HCT116 (cell line): ENCODE results near the gene INSL6. TPM values are rescaled to one million over a fixed set of nuclear protein-coding genes. Genes with fewer than 3 reads are reported as not detected.

Source experiments
- ATAC-seq: fragments of 200-7000 bp; cut with Tn5 transposase; 2 replicates; pipeline ENCODE4 v1.9.1; 2020; ENCODE audit warnings: mild to moderate bottlenecking, moderate library complexity
- BruUV-seq: library from RNA; stranded (reverse); fragments of 400-500 nt; replicated peaks from 2 replicates; lab custom pipeline; 2021; lab: Mats Ljungman, UMichigan
- CTCF ChIA-PET: fragments of 300-600 bp; sonication (Branson Sonifier 250); formaldehyde crosslinking; loops from one replicate; lab custom pipeline; 2021; ENCODE audit warnings: antibody characterized with exemption; lab: Charles Lee
- POLR2A ChIA-PET: fragments of 300-600, 350-600 bp; sonication (Branson Sonifier 250); formaldehyde crosslinking; loops from one replicate; lab custom pipeline; 2021; ENCODE audit warnings: antibody characterized with exemption; lab: Charles Lee
- RAD21 ChIA-PET, 2 experiments: fragments of 300-600 bp; sonication (Branson Sonifier 250); formaldehyde crosslinking; loops; one replicate each; lab custom pipeline; 2023; ENCODE audit warnings: low total read pairs in 2 of 2; ENCODE audit not compliant: uncharacterized antibody in 2 of 2, unreplicated experiment in 2 of 2, low non-redundant PET in 1 of 2; lab: Charles Lee
- DNase-seq: peaks from one replicate; pipeline ENCODE4 v3.0.0-alpha.2; 2010; ENCODE audit warnings: low read depth, low spot score
- H2AFZ ChIP-seq: fragments of 200-600 bp; shearing (Covaris generic), sonication (generic); 2 replicates; pipeline ENCODE4 v1.6.1; 2017; ENCODE audit warnings: low read depth, mixed run types, mixed read lengths, antibody characterized with exemption, low read length; ENCODE audit not compliant: poor library complexity, severe bottlenecking
- H3K27ac ChIP-seq: 2 replicates; pipeline ENCODE4 v1.5.1; 2012; ENCODE audit warnings: low read depth, low read length
- H3K27me3 ChIP-seq: fragments of 200-600 bp; sonication (generic); 2 replicates; pipeline ENCODE4 v1.6.1; 2016; ENCODE audit warnings: mixed run types, low read length, mixed read lengths; ENCODE audit not compliant: insufficient read depth
- H3K36me3 ChIP-seq, 2 experiments: fragments of 200-500 bp in 1 of 2; fragments of 200-600 bp in 1 of 2; sonication (Bioruptor generic) in 1 of 2; sonication (generic) in 1 of 2; 2 replicates each; pipeline versions ENCODE4 v1.5.1 to v1.6.1; 2014 to 2016; ENCODE audit warnings: low read length in 2 of 2, inconsistent platforms in 1 of 2, mixed read lengths in 1 of 2, mixed run types in 1 of 2; ENCODE audit not compliant: insufficient read depth in 2 of 2, control insufficient read depth in 1 of 2
- H3K4me1 ChIP-seq, 2 experiments: fragments of 200-600 bp in 1 of 2; sonication (generic) in 1 of 2; 2 replicates each; pipeline versions ENCODE4 v1.5.1 to v1.6.1; 2012 to 2017; ENCODE audit warnings: low read length in 2 of 2, inconsistent platforms in 1 of 2, mild to moderate bottlenecking in 1 of 2, mixed read lengths in 1 of 2, mixed run types in 1 of 2, moderate library complexity in 1 of 2; ENCODE audit not compliant: insufficient read depth in 2 of 2, control insufficient read depth in 1 of 2
- H3K4me2 ChIP-seq: fragments of 200-600 bp; sonication (generic); 2 replicates; pipeline ENCODE4 v1.6.1; 2017; ENCODE audit warnings: mixed run types, low read length, mixed read lengths
- H3K4me3 ChIP-seq, 2 experiments: fragments of 200-600 bp in 1 of 2; sonication (generic) in 1 of 2; replicated peaks in 1 of 2; 2 replicates each; pipeline ENCODE4 v1.5.1; 2011 to 2016; ENCODE audit warnings: low read length in 2 of 2, control low read depth in 1 of 2, low read depth in 1 of 2, mild to moderate bottlenecking in 1 of 2, mixed read lengths in 1 of 2, mixed run types in 1 of 2
- H3K79me2 ChIP-seq: fragments of 200-600 bp; sonication (generic); 2 replicates; pipeline ENCODE4 v1.6.1; 2017; ENCODE audit warnings: mild to moderate bottlenecking, mixed run types, low read length, moderate library complexity, mixed read lengths; ENCODE audit not compliant: insufficient read depth
- H3K9ac ChIP-seq: fragments of 200-600 bp; sonication (generic); 2 replicates; pipeline ENCODE4 v1.6.1; 2016; ENCODE audit warnings: low read length, mixed read lengths
- H3K9me2 ChIP-seq: fragments of 200-600 bp; sonication (generic), shearing (Covaris generic); 2 replicates; pipeline ENCODE4 v1.6.1; 2017; ENCODE audit warnings: mixed run types, mild to moderate bottlenecking, moderate library complexity; ENCODE audit not compliant: insufficient read depth
- H3K9me3 ChIP-seq, 2 experiments: fragments of 200-500 bp in 1 of 2; fragments of 200-600 bp in 1 of 2; sonication (Bioruptor generic) in 1 of 2; sonication (generic) in 1 of 2; 2 replicates each; pipeline ENCODE4 v1.6.1; 2014 to 2017; ENCODE audit warnings: low read length in 2 of 2, mixed read lengths in 2 of 2, inconsistent platforms in 1 of 2, low read depth in 1 of 2, mild to moderate bottlenecking in 1 of 2, mixed run types in 1 of 2, moderate library complexity in 1 of 2; ENCODE audit not compliant: control insufficient read depth in 1 of 2, insufficient read depth in 1 of 2
- H4K20me1 ChIP-seq: fragments of 200-600 bp; sonication (generic), shearing (Covaris generic); 2 replicates; pipeline ENCODE4 v1.6.1; 2017; ENCODE audit warnings: mixed run types, mild to moderate bottlenecking, moderate library complexity; ENCODE audit not compliant: insufficient read depth
- CBX3 ChIP-seq: IDR thresholded peaks from 2 replicates; pipeline ENCODE4 v1.6.1; 2012; ENCODE audit warnings: low read depth
- CEBPB ChIP-seq: IDR thresholded peaks from 2 replicates; pipeline ENCODE4 v1.6.1; 2012; ENCODE audit warnings: low read depth
- EZH2phosphoT487 ChIP-seq: fragments of 200-600 bp; IDR thresholded peaks from 2 replicates; pipeline ENCODE4 v1.6.1; 2018; ENCODE audit warnings: antibody characterized with exemption, borderline replicate concordance
- FOSL1 ChIP-seq: IDR thresholded peaks from 2 replicates; pipeline ENCODE4 v1.6.1; 2012; ENCODE audit warnings: low read depth
- JUND ChIP-seq: IDR thresholded peaks from 2 replicates; pipeline ENCODE4 v1.6.1; 2012
- RAD21 ChIP-seq: IDR thresholded peaks from 2 replicates; pipeline ENCODE4 v1.6.1; 2012; ENCODE audit warnings: low read depth, mild to moderate bottlenecking
- SIN3A ChIP-seq: IDR thresholded peaks from 2 replicates; pipeline ENCODE4 v1.6.1; 2012; ENCODE audit warnings: low read depth
- YY1 ChIP-seq: IDR thresholded peaks from 2 replicates; pipeline ENCODE4 v1.6.1; 2011; ENCODE audit warnings: low read length, low read depth, moderate library complexity, mild to moderate bottlenecking; ENCODE audit not compliant: insufficient replicate concordance; ENCODE audit errors: extremely low read depth
- ZFX ChIP-seq: fragments of 450-650 bp; IDR thresholded peaks from 2 replicates; pipeline ENCODE4 v1.6.1; 2017
- intact Hi-C: fragments of 100-400 bp; cut with micrococcal nuclease; formaldehyde crosslinking; loops from 2 replicates; pipeline ENCODE4 v1.10.0; 2022
- total RNA-seq: library from RNA; stranded (reverse); gene quantifications from one replicate; pipeline ENCODE4 v1.2.1, GENCODE V29; 2021; ENCODE audit not compliant: unreplicated experiment
- TF ChIP-seq, protein P1 (sequence below): IDR thresholded peaks from 2 replicates; pipeline ENCODE4 v1.6.1; 2012
- TF ChIP-seq, protein P2 (sequence below): IDR thresholded peaks from 2 replicates; pipeline ENCODE4 v1.6.1; 2011; ENCODE audit warnings: mild to moderate bottlenecking, low read length, moderate library complexity; ENCODE audit not compliant: insufficient replicate concordance; ENCODE audit errors: extremely low read depth
- TF ChIP-seq, protein P3 (sequence below): IDR thresholded peaks from 2 replicates; pipeline ENCODE4 v1.6.1; 2012; ENCODE audit warnings: low read depth
- TF ChIP-seq, protein P4 (sequence below), 3 experiments: fragments of 200-600 bp in 1 of 3; sonication (generic) in 1 of 3; IDR thresholded peaks in 2 of 3; conservative IDR thresholded peaks in 1 of 3; 2 replicates each; pipeline ENCODE4 v1.5.1; 2012 to 2017; ENCODE audit warnings: low read depth in 2 of 3, low read length in 2 of 3, antibody characterized with exemption in 1 of 3, borderline replicate concordance in 1 of 3, control low read depth in 1 of 3, mild to moderate bottlenecking in 1 of 3, mixed read lengths in 1 of 3, mixed run types in 1 of 3, moderate library complexity in 1 of 3; ENCODE audit not compliant: insufficient read depth in 1 of 3
- TF ChIP-seq, protein P5 (sequence below): IDR thresholded peaks from 2 replicates; pipeline ENCODE4 v1.6.1; 2012

INSL6 gene
- total RNA-seq, 1 experiment from 2014 or later = not detected

DNA sequence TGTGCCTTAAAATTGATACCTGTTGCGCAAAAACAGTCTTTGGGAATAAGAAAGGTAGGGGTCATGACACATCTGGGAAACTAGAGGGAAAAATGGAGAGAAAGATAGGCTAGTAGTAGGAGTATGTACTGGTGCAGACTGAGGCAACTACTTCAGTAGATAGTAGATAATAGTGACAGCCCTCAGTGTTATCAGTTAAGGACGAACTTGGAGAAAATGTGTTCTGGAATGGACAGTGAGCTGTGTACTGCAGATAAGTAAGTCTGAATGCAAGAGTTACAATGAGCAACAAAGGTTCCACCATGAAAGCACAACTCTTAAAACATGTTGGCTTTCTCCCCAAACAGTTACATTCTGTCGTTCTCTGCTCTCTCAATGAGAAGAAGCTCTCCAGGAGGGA lies 6.5 kb upstream of the INSL6 start:
- H3K4me1 ChIP-seq = no peaks in the 10 kb centered on the region
- TF ChIP-seq FOSL1 = no peak
- TF ChIP-seq, protein P1, sequence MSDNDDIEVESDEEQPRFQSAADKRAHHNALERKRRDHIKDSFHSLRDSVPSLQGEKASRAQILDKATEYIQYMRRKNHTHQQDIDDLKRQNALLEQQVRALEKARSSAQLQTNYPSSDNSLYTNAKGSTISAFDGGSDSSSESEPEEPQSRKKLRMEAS = no peak
- TF ChIP-seq, protein P2, sequence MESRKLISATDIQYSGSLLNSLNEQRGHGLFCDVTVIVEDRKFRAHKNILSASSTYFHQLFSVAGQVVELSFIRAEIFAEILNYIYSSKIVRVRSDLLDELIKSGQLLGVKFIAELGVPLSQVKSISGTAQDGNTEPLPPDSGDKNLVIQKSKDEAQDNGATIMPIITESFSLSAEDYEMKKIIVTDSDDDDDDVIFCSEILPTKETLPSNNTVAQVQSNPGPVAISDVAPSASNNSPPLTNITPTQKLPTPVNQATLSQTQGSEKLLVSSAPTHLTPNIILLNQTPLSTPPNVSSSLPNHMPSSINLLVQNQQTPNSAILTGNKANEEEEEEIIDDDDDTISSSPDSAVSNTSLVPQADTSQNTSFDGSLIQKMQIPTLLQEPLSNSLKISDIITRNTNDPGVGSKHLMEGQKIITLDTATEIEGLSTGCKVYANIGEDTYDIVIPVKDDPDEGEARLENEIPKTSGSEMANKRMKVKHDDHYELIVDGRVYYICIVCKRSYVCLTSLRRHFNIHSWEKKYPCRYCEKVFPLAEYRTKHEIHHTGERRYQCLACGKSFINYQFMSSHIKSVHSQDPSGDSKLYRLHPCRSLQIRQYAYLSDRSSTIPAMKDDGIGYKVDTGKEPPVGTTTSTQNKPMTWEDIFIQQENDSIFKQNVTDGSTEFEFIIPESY = no peak
- TF ChIP-seq, protein P3, sequence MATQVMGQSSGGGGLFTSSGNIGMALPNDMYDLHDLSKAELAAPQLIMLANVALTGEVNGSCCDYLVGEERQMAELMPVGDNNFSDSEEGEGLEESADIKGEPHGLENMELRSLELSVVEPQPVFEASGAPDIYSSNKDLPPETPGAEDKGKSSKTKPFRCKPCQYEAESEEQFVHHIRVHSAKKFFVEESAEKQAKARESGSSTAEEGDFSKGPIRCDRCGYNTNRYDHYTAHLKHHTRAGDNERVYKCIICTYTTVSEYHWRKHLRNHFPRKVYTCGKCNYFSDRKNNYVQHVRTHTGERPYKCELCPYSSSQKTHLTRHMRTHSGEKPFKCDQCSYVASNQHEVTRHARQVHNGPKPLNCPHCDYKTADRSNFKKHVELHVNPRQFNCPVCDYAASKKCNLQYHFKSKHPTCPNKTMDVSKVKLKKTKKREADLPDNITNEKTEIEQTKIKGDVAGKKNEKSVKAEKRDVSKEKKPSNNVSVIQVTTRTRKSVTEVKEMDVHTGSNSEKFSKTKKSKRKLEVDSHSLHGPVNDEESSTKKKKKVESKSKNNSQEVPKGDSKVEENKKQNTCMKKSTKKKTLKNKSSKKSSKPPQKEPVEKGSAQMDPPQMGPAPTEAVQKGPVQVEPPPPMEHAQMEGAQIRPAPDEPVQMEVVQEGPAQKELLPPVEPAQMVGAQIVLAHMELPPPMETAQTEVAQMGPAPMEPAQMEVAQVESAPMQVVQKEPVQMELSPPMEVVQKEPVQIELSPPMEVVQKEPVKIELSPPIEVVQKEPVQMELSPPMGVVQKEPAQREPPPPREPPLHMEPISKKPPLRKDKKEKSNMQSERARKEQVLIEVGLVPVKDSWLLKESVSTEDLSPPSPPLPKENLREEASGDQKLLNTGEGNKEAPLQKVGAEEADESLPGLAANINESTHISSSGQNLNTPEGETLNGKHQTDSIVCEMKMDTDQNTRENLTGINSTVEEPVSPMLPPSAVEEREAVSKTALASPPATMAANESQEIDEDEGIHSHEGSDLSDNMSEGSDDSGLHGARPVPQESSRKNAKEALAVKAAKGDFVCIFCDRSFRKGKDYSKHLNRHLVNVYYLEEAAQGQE = no peak
- no peak for TF ChIP-seq CEBPB
- TF ChIP-seq RAD21 = no peak
- no peak for TF ChIP-seq YY1
- TF ChIP-seq EZH2phosphoT487 = no peak
- no peak for TF ChIP-seq JUND
- TF ChIP-seq, protein P4, sequence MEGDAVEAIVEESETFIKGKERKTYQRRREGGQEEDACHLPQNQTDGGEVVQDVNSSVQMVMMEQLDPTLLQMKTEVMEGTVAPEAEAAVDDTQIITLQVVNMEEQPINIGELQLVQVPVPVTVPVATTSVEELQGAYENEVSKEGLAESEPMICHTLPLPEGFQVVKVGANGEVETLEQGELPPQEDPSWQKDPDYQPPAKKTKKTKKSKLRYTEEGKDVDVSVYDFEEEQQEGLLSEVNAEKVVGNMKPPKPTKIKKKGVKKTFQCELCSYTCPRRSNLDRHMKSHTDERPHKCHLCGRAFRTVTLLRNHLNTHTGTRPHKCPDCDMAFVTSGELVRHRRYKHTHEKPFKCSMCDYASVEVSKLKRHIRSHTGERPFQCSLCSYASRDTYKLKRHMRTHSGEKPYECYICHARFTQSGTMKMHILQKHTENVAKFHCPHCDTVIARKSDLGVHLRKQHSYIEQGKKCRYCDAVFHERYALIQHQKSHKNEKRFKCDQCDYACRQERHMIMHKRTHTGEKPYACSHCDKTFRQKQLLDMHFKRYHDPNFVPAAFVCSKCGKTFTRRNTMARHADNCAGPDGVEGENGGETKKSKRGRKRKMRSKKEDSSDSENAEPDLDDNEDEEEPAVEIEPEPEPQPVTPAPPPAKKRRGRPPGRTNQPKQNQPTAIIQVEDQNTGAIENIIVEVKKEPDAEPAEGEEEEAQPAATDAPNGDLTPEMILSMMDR (IDR thresholded peaks at IDR 0.05 in 2 of 3, conservative IDR thresholded peaks at IDR 0.05 in 1 of 3; ENCODE audit: borderline replicate concordance in 1 of 3, insufficient read depth in 1 of 3, low read depth in 2 of 3, low read length in 2 of 3) = no peak
- TF ChIP-seq, protein P5, sequence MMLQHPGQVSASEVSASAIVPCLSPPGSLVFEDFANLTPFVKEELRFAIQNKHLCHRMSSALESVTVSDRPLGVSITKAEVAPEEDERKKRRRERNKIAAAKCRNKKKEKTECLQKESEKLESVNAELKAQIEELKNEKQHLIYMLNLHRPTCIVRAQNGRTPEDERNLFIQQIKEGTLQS = no peak
- TF ChIP-seq ZFX = no peak
- TF ChIP-seq SIN3A = no peak
- no peak for TF ChIP-seq CBX3
- TF ChIP-seq, all 23 proteins: peak for 0
- no peak overlapping the region for H3K27ac ChIP-seq
- H4K20me1 ChIP-seq = no peaks in the 10 kb centered on the region
- CTCF ChIA-PET = no interaction called here
- ATAC-seq (no peak), DNase-seq (no peak)
- H3K79me2 ChIP-seq = no peaks in the 10 kb centered on the region
- H3K9me3 ChIP-seq = no peaks in the 10 kb centered on the region
- no TSS peak for BruUV-seq
- H3K9me2 ChIP-seq = no peaks in the 10 kb centered on the region
- intact Hi-C loops = no loop called here
- no peak overlapping the region for H3K4me3 ChIP-seq
- H3K36me3 ChIP-seq = no peaks in the 10 kb centered on the region
- no peak overlapping the region for H3K9ac ChIP-seq
- RAD21 ChIA-PET = no interaction called here
- H3K4me2 ChIP-seq = no peak overlapping the region
- H3K27me3 ChIP-seq = no peaks in the 10 kb centered on the region
- H2AFZ ChIP-seq = no peak overlapping the region
- POLR2A ChIA-PET = no interaction called here
